OCI-LY3 (cell line): ENCODE data around the gene SLC12A7.

Source experiments
- H2AFZ ChIP-seq: fragments of 200-600, 300-600 bp; shearing (Covaris generic); 2 replicates; pipeline ENCODE4 v1.6.0; 2014; ENCODE audit warnings: antibody characterized with exemption, low read depth, low read length
- H3K27ac ChIP-seq: fragments of 200-600, 300-600 bp; sonication (generic); 2 replicates; pipeline ENCODE4 v1.5.1; 2014; ENCODE audit warnings: mild to moderate bottlenecking, low read length, moderate library complexity, mixed read lengths
- H3K27me3 ChIP-seq: fragments of 200-600, 300-600 bp; sonication (generic); 2 replicates; pipeline ENCODE4 v1.6.1; 2014; ENCODE audit warnings: low read depth, low read length, mixed read lengths
- H3K36me3 ChIP-seq: fragments of 200-600, 300-600 bp; sonication (generic); replicated peaks from 2 replicates; pipeline ENCODE3; 2014; ENCODE audit warnings: low read depth, low read length, mixed read lengths
- H3K4me1 ChIP-seq: fragments of 300-600, 200-600 bp; sonication (generic); 2 replicates; pipeline ENCODE4 v1.6.1; 2014; ENCODE audit warnings: low read length, mixed read lengths
- H3K4me2 ChIP-seq: fragments of 200-600, 300-600 bp; sonication (generic); 2 replicates; pipeline ENCODE4 v1.6.1; 2014; ENCODE audit warnings: low read length, mixed read lengths
- H3K4me3 ChIP-seq: fragments of 300-600, 200-600 bp; sonication (generic); 2 replicates; pipeline ENCODE4 v1.5.1; 2014; ENCODE audit warnings: antibody characterized with exemption, mild to moderate bottlenecking, low read length, moderate library complexity
- H3K79me2 ChIP-seq: fragments of 300-600, 200-600 bp; shearing (Covaris generic); 2 replicates; pipeline ENCODE4 v1.6.1; 2014; ENCODE audit warnings: mild to moderate bottlenecking, low read length, mixed read lengths
- H3K9ac ChIP-seq: fragments of 300-600, 200-600 bp; shearing (Covaris generic); 2 replicates; pipeline ENCODE4 v1.6.0; 2014; ENCODE audit warnings: mild to moderate bottlenecking, low read length, moderate library complexity
- H3K9me3 ChIP-seq: fragments of 200-600, 300-600 bp; shearing (Covaris generic); 2 replicates; pipeline ENCODE4 v1.6.1; 2014; ENCODE audit warnings: low read length, mixed read lengths; ENCODE audit not compliant: insufficient read depth
- H4K20me1 ChIP-seq: fragments of 200-600, 300-600 bp; sonication (generic); 2 replicates; pipeline ENCODE4 v1.6.1; 2016; ENCODE audit warnings: low read length, mixed read lengths; ENCODE audit not compliant: insufficient read depth
- CTCF ChIP-seq: fragments of 200-600, 300-600 bp; sonication (generic); IDR thresholded peaks from 2 replicates; pipeline ENCODE4 v1.5.1; 2014; ENCODE audit warnings: antibody characterized with exemption, low read length, low read depth
- EZH2phosphoT487 ChIP-seq: fragments of 200-600 bp; shearing (Covaris generic); IDR thresholded peaks from 2 replicates; pipeline ENCODE4 v1.6.1; 2018; ENCODE audit warnings: antibody characterized with exemption, mixed run types, low read depth

The SLC12A7 gene

GRCh38 chr5:1092122-1092521 lies 19.7 kb downstream of the SLC12A7 start:
- no peak overlapping the region for H3K27ac ChIP-seq
- H3K9me3 ChIP-seq: no peaks in the 10 kb centered on the region
- H3K79me2 ChIP-seq: no peaks in the 10 kb centered on the region
- H2AFZ ChIP-seq: no peak overlapping the region
- no peak overlapping the region for H3K4me3 ChIP-seq
- H3K4me2 ChIP-seq: no peak overlapping the region
- no peaks in the 10 kb centered on the region for H3K27me3 ChIP-seq
- H3K36me3 ChIP-seq: no peaks in the 10 kb centered on the region
- TF ChIP-seq EZH2phosphoT487 (no peak), CTCF (no peak)
- H3K9ac ChIP-seq: no peak overlapping the region
- no peaks in the 10 kb centered on the region for H3K4me1 ChIP-seq
- H4K20me1 ChIP-seq: 0 out of 2 replicates have a peak, but pooled peaks cover 1% of the 10 kb centered on the region

- H3K27ac ChIP-seq: no peak overlapping the region
- H3K27me3 ChIP-seq: no peaks in the 10 kb centered on the region
- TF ChIP-seq EZH2phosphoT487 (no peak), CTCF (no peak)
- no peaks in the 10 kb centered on the region for H4K20me1 ChIP-seq
- H3K4me2 ChIP-seq: no peak overlapping the region
- H3K4me3 ChIP-seq: no peak overlapping the region
- no peaks in the 10 kb centered on the region for H3K79me2 ChIP-seq
- H3K36me3 ChIP-seq: no peaks in the 10 kb centered on the region
- no peaks in the 10 kb centered on the region for H3K4me1 ChIP-seq
- no peak overlapping the region for H2AFZ ChIP-seq
- no peaks in the 10 kb centered on the region for H3K9me3 ChIP-seq
- no peak overlapping the region for H3K9ac ChIP-seq
These were observed 20.2 kb downstream of the SLC12A7 start for GRCh38 chr5:1091632-1092031.

GRCh38 chr5:1090538-1090937 lies 21.3 kb downstream of the SLC12A7 start:
- Histone ChIP-seq H2AFZ (no peak overlapping the region), H3K4me2 (no peak overlapping the region), H3K9me3 (no peaks in the 10 kb centered on the region), H3K79me2 (no peaks in the 10 kb centered on the region), H3K27ac (no peak overlapping the region), H3K27me3 (no peaks in the 10 kb centered on the region), H4K20me1 (no peaks in the 10 kb centered on the region), H3K36me3 (peaks cover 3% of the 10 kb centered on the region), H3K4me1 (no peaks in the 10 kb centered on the region), H3K4me3 (no peak overlapping the region), H3K9ac (no peak overlapping the region)
- TF ChIP-seq EZH2phosphoT487 (no peak), CTCF (no peak)

GRCh38 chr5:1089621-1090040 lies 22.2 kb downstream of the SLC12A7 start:
- Histone ChIP-seq H3K4me1 (no peaks in the 10 kb centered on the region), H3K27me3 (no peaks in the 10 kb centered on the region), H3K79me2 (no peaks in the 10 kb centered on the region), H3K9ac (no peak overlapping the region), H3K9me3 (no peaks in the 10 kb centered on the region), H3K4me3 (no peak overlapping the region), H2AFZ (no peak overlapping the region), H4K20me1 (no peaks in the 10 kb centered on the region), H3K36me3 (peaks cover 6% of the 10 kb centered on the region), H3K27ac (no peak overlapping the region), H3K4me2 (no peak overlapping the region)
- TF ChIP-seq CTCF (no peak), EZH2phosphoT487 (no peak)
